NCI-H345 treated with DMSO at 0.1 percent for 48 hours (cell line): ENCODE measurements around the gene ALOX15B.
"Not testable (repeated sequence)": the region's sequence is repeated elsewhere in the genome, so short reads cannot be mapped to it uniquely, and the experiment has no call there.

ENCODE experiments used
- DNase-seq: peaks from one replicate; lab custom pipeline; 2025; ENCODE audit not compliant: unreplicated experiment; lab: John Stamatoyannopoulos, UW

The ALOX15B gene

DNA sequence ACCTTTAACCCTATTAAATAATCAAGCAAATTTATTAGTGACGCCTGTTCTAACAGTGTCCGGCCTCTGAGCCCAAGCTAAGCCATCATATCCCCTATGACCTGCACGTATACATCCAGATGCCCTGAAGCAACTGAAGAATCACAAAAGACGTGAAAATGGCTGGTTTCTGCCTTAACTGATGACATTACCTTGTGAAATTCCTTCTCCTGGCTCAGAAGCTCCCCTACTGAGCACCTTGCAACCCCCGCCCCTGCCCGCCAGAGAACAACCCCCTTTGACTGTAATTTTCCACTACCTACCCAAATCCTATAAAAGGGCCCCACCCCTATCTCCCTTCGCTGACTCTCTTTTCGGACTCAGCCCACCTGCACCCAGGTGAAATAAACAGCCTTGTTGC, 23.0 kb downstream of the ALOX15B start:
- not testable (repeated sequence) for DNase-seq

DNA sequence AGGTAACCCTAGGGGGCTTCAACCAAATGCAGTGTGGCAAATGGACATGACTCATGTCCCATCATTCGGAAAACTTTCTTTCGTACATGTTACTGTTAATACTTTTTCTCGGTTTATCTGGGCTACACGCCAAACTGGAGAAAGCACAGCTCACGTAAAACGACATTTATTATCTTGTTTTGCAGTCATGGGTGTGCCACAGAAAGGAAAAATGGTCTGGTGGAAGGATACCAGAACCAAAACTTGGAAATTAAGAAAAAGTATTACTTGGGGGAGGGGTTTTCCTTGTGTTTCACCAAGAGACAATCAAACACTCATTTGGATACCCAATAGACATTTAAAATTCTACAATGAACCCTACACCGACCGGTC, 23.6 kb downstream of the ALOX15B start:
- DNase-seq, result no peak

DNA sequence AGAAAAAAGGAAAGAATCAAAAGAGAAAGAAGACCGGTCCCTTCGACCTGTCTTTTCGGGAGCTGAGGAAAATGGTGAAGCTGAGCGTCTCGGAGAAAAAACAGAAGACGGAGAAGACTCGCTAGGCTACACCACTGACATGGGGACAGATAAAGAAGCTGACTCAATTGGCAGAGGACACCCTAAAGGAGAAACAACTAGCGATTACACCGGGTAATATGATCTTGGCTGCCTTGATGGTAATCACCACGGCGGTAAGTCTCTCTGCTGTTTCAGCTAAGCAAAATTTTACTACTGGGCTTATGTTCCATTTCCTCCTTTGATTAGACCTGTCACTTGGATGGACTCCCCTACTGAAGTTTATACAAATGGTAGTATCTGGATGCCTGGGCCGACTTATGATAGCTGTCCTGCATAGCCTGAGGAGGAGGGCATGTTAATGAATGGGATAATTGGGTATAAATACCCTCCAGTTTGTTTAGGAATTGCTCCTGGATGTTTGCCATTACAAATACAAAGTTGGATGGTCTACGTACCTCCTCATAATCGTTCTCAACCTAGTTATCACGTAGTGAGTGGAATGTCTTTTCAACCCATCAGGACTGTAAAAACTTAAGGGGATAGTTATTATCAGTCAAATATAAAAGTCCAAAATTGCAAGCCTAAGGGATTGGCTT, 24.1 kb downstream of the ALOX15B start:
- no peak for DNase-seq

DNA sequence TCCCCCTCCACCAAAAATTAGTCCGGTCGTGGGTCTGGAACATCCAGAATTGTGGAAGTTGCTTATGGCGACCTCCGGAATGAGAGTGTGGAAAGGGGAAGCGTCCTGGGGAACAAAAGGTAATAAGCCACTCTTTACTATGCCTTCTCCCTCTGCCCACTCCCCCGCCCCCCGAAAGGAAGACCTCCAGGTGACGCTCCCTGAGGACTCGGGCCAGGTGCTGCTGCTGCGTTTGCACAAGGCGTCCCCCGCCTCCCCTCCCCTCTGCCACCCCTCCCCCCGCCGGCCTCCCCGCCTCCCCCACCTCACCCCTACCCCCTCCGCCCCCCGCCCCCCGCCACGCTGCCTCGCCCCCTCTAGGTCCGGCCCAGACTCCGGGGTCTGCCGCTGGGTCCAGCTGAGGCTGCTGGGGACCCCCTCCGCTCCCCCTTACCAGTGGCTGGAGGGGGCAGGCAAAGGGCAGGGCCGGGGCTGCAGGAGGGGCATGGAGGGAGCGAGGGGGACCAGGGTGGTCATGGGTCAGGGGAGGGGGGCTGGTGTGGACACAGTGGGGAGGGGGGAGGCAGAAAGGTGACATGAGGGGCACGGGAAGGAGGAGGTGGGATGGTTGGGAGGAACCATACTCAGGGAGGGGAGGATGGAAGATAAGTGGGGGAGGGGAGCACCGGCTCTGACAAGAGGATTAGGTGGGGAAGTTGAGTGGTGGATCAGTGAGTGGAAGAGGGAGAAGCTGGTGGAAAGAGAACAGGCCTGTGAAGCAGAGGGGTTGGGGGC, 25.1 kb downstream of the ALOX15B start:
- no peak for DNase-seq

DNA sequence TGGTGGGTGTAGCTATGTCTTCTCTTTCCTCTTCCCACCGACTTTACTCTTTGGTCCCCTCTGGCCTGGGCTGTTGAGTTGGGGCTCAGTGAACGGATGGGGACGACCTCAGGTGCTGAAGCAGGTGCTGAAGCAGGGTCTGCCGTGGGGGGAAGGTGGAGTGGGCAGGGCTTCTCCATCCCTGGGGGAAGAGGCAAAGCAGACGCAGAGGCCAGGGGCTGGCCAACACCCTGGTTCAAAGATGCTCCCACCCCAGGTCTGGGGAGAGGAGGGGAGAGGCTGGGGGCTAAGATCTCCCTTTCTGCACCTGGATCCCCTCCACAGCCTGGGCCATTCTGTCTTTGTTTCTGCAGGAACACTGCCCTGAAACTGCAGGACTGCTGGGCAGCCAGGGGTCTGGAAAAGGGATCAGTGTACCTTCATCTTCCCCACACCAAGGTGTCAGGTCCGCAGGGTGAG, 25.7 kb downstream of the ALOX15B start:
- DNase-seq, result no peak

DNA sequence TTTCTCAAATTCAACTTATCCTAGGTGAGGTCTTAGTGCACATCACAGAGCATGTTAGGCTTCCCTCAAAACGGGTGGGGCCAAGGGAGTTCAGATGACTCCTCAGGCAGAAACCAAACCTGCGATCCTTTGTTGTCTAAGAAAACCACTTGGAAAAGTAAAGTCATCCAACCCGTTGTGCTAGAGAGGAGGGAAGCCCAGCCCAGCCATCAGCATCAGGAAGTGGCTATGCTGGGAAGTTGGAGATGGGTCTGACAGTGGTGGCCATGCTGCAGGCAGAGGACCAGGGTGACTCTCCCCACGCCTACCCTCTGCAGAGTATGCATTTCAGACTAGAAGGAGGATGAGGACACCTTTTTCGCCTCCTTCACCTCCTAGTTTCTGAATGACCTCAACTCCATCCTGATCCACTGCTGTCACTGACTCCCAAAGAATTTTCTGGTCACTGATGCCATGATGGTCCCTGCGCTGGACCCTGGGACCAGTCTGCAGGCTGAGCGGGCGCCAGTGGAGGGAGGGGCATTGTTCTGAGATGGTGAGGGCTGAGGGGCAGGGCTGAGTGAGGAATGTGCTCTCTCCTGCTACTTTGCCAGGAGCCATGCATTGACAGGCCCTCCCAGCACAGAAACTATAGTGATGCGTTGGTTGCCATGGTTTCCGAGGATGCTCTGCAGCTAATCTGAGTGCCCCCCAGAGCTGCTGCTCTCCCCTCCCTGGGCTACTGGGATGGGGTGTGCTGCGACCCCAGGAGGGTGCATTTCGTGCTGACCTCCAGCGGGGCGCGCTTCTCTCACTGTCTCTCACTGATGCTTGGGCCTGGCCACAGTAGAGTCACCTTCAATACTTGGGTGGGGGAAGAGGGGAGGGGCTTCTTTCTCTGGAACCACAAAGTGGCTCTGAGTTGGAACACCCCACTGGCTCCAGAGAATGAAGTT, 28.2 kb downstream of the ALOX15B start:
- DNase-seq, result no peak

DNA sequence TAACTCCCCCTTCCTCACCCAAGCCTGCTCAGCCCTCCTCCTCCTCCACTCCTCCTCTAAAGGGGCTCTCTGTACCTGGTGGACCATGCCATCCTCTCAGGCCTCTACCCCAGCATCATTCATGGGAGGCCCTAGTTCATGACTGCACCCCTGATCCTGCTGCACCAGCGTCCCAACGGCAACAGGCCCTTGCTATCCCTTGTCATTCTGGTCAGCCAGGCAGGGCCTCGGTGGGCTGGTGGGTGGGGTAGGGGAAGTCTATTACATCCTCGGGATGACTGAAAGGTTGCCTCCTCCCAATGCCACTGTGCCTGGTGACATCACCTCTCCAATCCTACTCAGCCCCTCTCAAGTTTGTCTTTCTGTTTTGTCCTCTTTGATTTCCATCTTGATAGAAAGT, 28.9 kb downstream of the ALOX15B start:
- no peak for DNase-seq

DNA sequence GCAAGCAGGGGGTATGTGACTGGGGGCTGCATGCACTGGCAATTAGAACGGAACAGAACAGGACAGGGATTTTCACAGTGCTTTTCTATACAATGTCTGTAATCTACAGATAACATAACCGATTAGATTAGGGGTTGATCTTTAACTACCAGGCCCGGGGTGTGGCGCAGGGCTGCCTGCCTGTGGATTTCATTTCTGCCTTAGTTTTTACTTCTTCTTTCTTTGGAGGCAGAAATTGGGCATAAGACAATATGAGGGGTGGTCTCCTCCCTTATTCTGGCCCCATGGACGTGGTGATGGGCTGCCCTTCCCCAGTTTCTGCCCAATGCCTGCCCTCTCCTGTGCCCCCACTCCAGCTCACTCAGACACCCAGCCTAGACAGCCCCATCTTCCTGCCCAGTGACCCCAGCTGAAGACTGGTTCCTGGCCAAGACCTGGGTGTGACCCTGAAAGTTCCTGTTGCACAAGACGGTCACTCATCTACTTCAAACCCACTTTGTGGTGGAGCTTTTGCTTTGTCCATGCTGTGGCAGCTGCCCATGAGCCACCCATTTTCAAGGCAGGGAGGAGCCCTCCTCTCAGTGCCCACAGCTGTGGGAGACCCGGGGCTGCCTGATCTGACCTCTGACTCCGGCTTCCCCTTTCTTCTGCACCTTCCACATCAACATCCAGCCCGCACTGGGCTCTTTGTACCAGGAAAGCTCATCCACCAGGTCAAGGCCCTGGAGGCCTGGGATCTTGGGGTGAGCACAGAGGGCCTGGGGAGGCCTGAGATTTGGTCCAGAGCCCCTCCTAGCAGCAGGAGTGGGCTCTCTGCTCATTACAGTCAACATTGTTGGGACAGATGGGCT, 30.1 kb downstream of the ALOX15B start:
- DNase-seq, result no peak

DNA sequence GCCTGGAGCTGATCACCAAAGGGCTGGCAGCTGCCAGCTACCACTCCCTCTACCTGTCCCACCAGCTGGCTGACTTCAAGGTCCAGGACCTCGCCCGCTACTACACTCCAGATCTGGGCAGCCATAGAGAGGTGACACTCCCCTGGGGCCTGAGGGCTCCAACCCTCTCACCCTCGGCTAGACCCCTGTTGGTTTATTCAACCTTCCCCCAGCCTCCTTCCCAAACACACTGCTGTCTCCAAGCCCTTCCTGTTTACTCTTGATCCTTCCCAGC, 30.7 kb downstream of the ALOX15B start:
- DNase-seq, result no peak

DNA sequence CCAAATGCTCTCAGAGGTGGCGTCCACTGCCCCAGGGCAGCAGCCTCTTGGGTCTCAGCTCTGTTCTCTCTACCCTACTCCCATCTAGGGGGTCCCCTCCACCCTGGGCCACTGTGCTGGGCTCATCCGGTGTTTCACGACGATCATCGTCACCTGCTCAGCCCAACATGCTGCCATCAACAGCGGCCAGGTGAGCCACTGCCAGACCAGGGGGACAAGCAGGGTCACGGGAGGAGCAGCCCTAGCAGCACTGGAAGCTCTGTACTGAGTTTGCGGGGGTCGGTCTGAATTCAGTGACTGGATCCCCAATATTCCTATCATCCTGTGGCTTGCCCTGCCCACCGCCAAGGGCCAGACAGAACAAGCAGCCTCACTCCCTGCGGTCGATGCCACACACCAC, 32.6 kb downstream of the ALOX15B start:
- no peak for DNase-seq

DNA sequence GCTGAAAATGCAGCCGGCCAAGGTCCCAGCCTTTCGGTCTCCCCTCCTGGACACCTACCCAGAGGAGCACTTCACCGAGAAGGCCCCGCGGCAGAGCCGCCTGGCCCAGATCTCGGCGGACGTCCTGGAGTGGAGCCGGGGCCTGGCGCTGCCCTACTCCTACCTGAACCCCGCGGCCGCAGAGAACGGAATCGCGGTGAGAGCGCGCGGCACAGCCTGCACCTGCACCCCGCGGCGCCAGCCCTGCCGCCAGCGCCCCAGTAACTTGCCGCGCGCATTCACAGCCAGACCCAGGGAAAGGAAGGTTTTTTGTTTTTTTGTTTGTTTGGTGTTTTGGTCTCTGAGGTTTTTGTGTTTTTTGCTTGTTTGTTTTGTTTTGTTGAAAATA, 33.5 kb downstream of the ALOX15B start:
- no peak for DNase-seq

DNA sequence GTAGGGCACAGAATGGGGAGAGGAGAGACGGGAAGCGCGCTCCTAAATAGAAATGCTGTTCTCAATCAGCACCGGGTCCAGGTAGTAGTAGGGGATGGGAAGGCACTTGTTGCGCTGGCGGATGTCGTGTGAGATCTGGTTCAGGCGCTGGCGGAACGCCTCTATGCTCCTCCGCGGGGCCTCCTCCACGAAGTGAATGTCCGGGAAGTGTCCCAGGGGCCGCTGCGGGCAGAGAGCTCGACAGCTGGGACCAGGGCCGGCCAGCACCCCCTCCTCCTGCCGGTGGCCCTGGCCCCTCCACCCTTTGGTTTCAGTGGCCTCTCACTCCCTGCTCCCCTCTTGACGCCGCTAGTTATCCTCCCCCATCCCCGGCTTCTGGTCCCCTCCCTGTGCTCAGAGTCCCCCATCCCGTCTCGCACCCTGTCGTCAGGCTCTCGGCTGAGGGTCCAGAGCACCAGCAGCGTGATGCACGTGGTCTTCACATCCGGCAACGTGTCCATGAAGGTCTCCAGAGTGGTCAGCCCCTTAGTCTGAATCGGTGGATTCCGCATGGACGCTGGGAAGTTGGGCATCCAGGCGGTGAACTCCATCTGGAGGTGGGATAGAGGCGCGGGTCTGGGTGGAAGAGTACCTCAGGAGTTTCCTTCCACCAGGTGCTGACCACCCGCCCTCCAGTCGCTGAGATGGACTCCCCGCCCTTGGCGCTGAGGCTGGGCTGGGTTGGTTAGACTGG, 34.0 kb downstream of the ALOX15B start:
- no peak for DNase-seq

DNA sequence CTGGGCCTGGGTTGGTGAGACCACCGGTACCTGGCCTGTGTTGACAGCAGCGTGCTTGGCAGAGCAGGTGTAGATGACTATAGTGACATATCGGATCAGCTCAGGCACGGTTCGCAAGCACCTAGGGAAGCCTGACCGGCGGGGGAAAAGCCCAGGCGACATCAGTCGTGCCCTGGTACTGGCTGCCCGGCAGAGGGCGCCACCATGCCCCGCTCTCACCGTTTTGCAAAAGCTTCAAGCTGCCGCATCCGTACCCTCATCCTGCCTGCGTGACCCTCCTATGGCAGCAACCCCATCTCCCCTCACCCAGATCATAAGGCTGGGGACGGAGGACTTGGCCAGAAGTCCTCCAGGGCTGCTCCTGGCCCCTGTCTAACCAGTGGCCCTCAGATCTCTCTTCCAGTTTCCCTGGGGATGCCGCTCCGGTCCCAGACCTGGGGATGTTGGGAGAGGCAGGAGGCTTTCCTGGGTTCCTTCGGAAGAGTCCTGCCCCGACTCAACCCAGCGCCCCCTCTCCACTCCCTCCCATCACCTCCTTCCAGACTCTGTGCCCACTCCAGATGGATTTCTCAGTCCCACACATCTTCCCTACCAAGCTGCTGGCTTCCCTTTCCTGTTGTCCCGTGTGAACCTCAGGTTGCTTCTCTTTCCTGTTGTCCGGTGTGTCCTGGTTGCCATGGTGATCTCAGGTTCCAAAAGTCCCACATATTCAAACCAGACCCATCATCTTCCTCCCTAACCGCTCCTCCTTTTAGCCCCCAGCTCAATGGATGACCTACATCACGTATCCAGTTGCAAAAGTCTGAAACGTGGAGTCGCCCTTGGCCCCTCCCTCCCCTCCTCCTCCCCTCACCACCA, 35.0 kb downstream of the ALOX15B start:
- no peak for DNase-seq

DNA sequence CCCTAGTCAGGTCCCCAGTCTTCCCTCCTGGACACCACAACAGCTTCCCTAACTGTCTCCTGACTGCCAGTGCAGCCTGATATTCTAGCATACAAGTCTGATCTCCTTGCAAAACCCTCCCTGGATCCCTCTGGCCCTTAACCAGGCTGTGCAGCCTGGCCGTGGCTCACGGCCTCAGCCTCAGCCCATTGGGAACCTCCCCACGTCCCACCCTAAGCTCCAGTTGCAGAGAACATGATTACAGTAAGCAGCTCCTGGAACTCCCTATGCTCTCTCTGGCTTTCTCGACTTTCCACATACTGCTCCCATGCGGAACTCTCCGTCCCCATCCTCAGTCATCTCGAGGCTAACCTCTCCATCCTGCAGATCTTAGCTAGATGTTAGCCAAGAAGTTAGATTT, 35.7 kb downstream of the ALOX15B start:
- DNase-seq, result no peak

DNA sequence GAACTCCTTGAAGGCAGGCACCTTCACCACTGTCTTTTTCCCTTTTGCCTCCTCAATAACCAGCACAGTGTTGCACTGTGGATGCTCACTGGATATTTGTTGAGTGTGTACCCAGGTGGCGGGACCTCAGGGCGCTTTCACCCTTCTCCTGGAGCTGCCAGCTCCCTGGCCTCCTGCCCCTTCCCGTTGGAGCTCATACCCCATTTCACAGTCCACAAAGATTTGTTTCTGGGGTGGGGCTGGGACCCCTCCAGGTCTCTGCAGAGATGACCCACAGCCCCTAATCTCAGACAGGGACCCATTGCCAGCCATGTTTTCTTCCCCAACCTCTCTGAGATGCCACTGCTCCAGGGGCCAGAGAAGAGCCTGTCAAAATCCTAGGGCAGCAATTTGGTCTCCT, 36.2 kb downstream of the ALOX15B start:
- DNase-seq, result no peak

DNA sequence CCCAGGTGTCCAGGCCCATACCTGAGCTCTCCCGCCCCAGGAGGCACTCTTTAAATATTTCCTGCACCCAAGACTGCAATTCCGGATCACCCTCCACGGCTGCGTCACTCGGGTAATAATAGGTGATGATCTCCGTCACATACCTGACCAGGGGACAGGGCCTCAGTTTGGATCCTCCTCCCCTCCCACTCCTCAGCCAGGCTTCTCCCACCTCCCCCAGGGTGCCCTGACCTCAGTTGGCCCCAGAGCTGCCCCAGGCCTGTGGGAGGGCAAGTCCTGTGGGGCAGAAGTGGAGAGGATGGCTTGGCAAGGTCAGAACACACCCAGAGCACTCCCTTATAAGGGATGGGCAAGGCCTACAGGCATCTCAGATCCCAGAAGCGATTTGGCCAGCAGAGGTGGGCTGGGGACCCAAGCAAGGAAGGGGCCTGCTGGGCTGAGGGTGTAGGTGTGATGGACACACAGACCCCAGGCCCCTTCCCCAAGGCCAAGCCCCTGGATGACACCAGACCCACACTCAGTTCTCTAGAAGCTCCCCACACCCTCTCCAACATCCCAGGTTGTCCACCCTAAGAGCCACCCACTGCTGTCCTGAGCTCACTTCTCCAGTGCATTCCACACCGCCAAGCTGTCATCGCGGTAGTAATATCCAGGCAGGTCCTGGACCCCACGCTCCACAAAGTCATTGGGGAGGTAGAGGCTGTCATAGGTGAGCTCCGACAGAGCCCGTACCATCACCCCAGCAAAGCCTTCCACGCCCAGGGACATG, 36.9 kb downstream of the ALOX15B start:
- DNase-seq, result no peak

DNA sequence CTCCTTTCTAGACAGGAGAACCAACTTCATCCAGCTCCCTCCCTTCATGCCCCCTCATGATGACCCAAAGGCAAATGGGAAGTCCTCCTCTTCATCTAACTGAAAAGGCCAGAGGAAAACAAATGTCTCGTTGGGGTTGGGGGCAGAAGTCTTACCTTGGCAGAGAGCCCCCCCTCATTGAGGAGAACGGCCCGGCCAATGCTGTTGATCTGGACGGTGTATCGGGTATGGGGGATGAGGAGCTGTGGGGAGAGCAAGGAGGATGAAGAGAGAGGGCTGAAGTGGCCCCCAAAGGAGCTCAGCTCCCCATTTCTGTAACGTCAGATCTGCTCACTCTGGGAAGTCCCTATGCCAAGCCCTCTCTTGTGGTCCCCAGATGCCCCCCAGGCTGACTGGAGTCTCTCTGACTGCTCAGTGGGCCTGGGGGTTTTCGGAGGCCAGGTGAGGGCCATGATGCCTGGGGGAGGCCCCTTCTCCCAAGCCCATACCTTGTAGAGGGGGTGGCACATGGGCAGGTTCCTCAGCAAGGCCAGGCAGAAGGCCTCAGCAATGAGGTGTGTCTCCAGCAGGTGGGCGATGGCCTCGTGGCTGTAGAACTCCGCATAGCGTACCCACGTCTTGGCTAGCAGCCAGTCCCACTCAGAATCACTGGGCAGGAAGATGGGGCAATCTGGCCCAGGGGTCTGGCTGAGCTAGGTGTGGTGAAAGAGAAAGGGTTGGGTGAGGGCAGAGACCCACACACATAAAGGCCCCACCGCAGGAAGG, 37.8 kb downstream of the ALOX15B start:
- no peak for DNase-seq

DNA sequence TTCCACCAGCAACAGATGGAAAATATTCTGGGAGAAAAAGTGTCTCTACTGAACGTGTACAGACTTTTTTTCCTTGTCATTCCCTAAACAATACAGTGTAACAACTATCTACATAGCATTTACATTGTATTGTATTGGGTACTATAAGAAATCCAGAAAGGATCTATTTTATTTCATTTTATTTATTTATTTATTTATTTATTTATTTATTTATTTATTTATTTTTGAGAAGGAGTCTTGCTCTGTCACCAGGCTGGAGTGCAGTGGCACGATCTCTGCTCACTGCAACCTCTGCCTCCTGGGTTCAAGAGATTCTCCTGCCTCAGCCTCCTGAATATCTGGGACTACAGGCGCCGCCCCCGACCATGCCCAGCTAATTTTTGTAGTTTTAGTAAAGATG, 39.1 kb downstream of the ALOX15B start:
- not testable (repeated sequence) for DNase-seq
